GM23338 (cell line): ENCODE measurements around the gene C1orf115. TPM values are rescaled to one million over a fixed set of nuclear protein-coding genes. Genes with fewer than 3 reads are reported as not detected.

Experiments
- ATAC-seq: fragments of 200-7000 bp; cut with Tn5 transposase; 3 replicates; pipeline ENCODE4 v1.9.1; 2020
- DNase-seq: peaks from one replicate; pipeline ENCODE4 v3.0.0-alpha.2; 2015; ENCODE audit warnings: low spot score
- H2AFZ ChIP-seq: fragments of 200-600 bp; sonication (generic); 2 replicates; pipeline ENCODE4 v1.8.0; 2016; ENCODE audit warnings: antibody characterized with exemption, mild to moderate bottlenecking, moderate library complexity
- H3F3A ChIP-seq: fragments of 200-600 bp; sonication (generic); replicated peaks from 2 replicates; pipeline ENCODE4 v1.8.0; 2017; ENCODE audit warnings: antibody characterized with exemption, mixed run types, low read depth
- H3K27ac ChIP-seq: fragments of 200-600 bp; sonication (generic); 2 replicates; pipeline ENCODE4 v1.6.1; 2016; ENCODE audit warnings: low read depth
- H3K27me3 ChIP-seq: fragments of 200-600 bp; sonication (generic); 2 replicates; pipeline ENCODE4 v1.8.0; 2016; ENCODE audit warnings: mild to moderate bottlenecking, mixed run types, moderate library complexity; ENCODE audit not compliant: insufficient read depth
- H3K36me3 ChIP-seq: fragments of 200-600 bp; sonication (generic); 2 replicates; pipeline ENCODE4 v1.8.0; 2016; ENCODE audit warnings: mild to moderate bottlenecking; ENCODE audit not compliant: insufficient read depth
- H3K4me1 ChIP-seq: fragments of 200-600 bp; sonication (generic); 2 replicates; pipeline ENCODE4 v1.8.0; 2016; ENCODE audit warnings: mild to moderate bottlenecking, moderate library complexity; ENCODE audit not compliant: insufficient read depth
- H3K4me2 ChIP-seq: fragments of 200-600 bp; sonication (generic); 2 replicates; pipeline ENCODE4 v1.7.1; 2017; ENCODE audit warnings: mixed run types
- H3K4me3 ChIP-seq: fragments of 200-600 bp; sonication (generic); 2 replicates; pipeline ENCODE4 v1.6.1; 2016; ENCODE audit warnings: mixed run types
- H3K79me2 ChIP-seq: fragments of 200-600 bp; sonication (generic); replicated peaks from 2 replicates; pipeline ENCODE4 v1.8.0; 2017; ENCODE audit warnings: mild to moderate bottlenecking; ENCODE audit not compliant: insufficient read depth
- H3K9me2 ChIP-seq: fragments of 200-600 bp; sonication (generic); 2 replicates; pipeline ENCODE4 v1.8.0; 2017; ENCODE audit not compliant: insufficient read depth
- H4K20me1 ChIP-seq: fragments of 200-600 bp; sonication (generic); replicated peaks from 2 replicates; pipeline ENCODE4 v1.8.0; 2017; ENCODE audit warnings: mild to moderate bottlenecking; ENCODE audit not compliant: insufficient read depth
- H3K27ac Mint-ChIP-seq: 2 replicates; pipeline ENCODE4 v1.8.0; 2020; ENCODE audit warnings: inconsistent platforms, mild to moderate bottlenecking, moderate library complexity, mixed read lengths
- H3K27me3 Mint-ChIP-seq: 3 replicates; pipeline ENCODE4 v1.8.0; 2022; ENCODE audit warnings: low read depth, mild to moderate bottlenecking, moderate library complexity, mixed read lengths, inconsistent platforms; ENCODE audit not compliant: insufficient read depth, poor library complexity
- H3K36me3 Mint-ChIP-seq: 3 replicates; pipeline ENCODE4 v1.8.0; 2021; ENCODE audit warnings: low read depth, mild to moderate bottlenecking, inconsistent platforms, moderate library complexity, mixed read lengths
- H3K4me1 Mint-ChIP-seq: 3 replicates; pipeline ENCODE4 v1.8.0; 2020; ENCODE audit warnings: mild to moderate bottlenecking, inconsistent platforms, mixed read lengths
- H3K4me3 Mint-ChIP-seq: 3 replicates; pipeline ENCODE4 v1.8.0; 2021; ENCODE audit warnings: moderate library complexity, mild to moderate bottlenecking, inconsistent platforms, mixed read lengths
- H3K9me3 Mint-ChIP-seq: 3 replicates; pipeline ENCODE4 v1.8.0; 2020; ENCODE audit warnings: moderate library complexity, mild to moderate bottlenecking, inconsistent platforms, mixed read lengths
- CTCF ChIP-seq, 2 experiments: fragments of 200-600 bp in 1 of 2; sonication (generic) in 1 of 2; conservative IDR thresholded peaks; 2 replicates each; pipeline versions ENCODE4 v1.5.1 to v1.6.1; 2016 to 2017; ENCODE audit warnings: antibody characterized with exemption in 2 of 2, low read depth in 2 of 2, mild to moderate bottlenecking in 2 of 2, moderate library complexity in 1 of 2
- NANOG ChIP-seq: IDR thresholded peaks from 2 replicates; pipeline ENCODE4 v1.6.1; 2016; ENCODE audit warnings: antibody characterized with exemption, borderline replicate concordance
- POLR2AphosphoS5 ChIP-seq: IDR thresholded peaks from 2 replicates; pipeline ENCODE4 v1.6.1; 2016; ENCODE audit warnings: antibody characterized with exemption, low read depth
- ZNF114 ChIP-seq: fragments of 250-450 bp; sonication (Bioruptor Pico); IDR thresholded peaks from 2 replicates; pipeline ENCODE4 v1.5.0; 2020; ENCODE audit warnings: mild to moderate bottlenecking, moderate library complexity
- ZNF331 ChIP-seq: fragments of 250-450 bp; sonication (Bioruptor Pico); IDR thresholded peaks from 2 replicates; pipeline ENCODE4 v1.5.0; 2020; ENCODE audit warnings: low read depth, mild to moderate bottlenecking, moderate library complexity
- ZNF462 ChIP-seq: fragments of 250-450 bp; sonication (Bioruptor Pico); IDR thresholded peaks from 2 replicates; pipeline ENCODE4 v1.5.0; 2020; ENCODE audit warnings: mild to moderate bottlenecking, moderate library complexity
- polyA plus RNA-seq: library from polyadenylated mRNA; unstranded; fragments of >200 nt; fragmentation: Nextera tagmentation; extraction: Ambion mirVana; gene quantifications from 2 replicates; pipeline ENCODE4 v1.2.1, GENCODE V29; 2016
- total RNA-seq: library from RNA; depleted of rRNA; stranded (reverse); fragments of >200 nt; shearing (Covaris generic); gene quantifications from 2 replicates; pipeline ENCODE4 v1.2.3, GENCODE V29; 2014

Gene C1orf115
- total and polyA plus RNA-seq, 2 experiments from 2014 or later, result 2.5 to 6.0 TPM

GRCh38 chr1:220684890-220685289 is 5.3 kb upstream of the C1orf115 start (continued):
- TF ChIP-seq ZNF462 (CRISPR knock-in tag) (no peak), NANOG (no peak), POLR2AphosphoS5 (no peak)

- Histone ChIP-seq H3K27me3 (peaks cover 12% of the 10 kb centered on the region), H3K4me1 (no peaks in the 10 kb centered on the region), H3K27ac (no peak overlapping the region), H3K36me3 (no peaks in the 10 kb centered on the region), H3K79me2 (no peaks in the 10 kb centered on the region), H3F3A (no peaks in the 10 kb centered on the region), H3K4me3 (no peak overlapping the region), H3K9me2 (no peaks in the 10 kb centered on the region), H4K20me1 (no peaks in the 10 kb centered on the region), H2AFZ (no peak overlapping the region), H3K4me2 (no peak overlapping the region)
- H3K36me3 Mint-ChIP-seq, result no peaks in the 10 kb centered on the region
- H3K4me3 Mint-ChIP-seq, result no peak overlapping the region
- peaks cover 6% of the 10 kb centered on the region for H3K27me3 Mint-ChIP-seq
- no peak overlapping the region for H3K27ac Mint-ChIP-seq
- DNase-seq (peak; percentile 66), ATAC-seq (peak; percentile 27)
- peaks cover 7% of the 10 kb centered on the region; the same call in 2 of the 3 replicates for H3K4me1 Mint-ChIP-seq
- no peaks in the 10 kb centered on the region for H3K9me3 Mint-ChIP-seq
- TF ChIP-seq ZNF331 (CRISPR knock-in tag) (no peak), ZNF462 (CRISPR knock-in tag) (no peak), CTCF (conservative IDR thresholded peaks at IDR 0.05; ENCODE audit: low read depth in 2 of 2) (peak; percentile 10 to 36; a peak in 2 of 4 replicates), ZNF114 (CRISPR knock-in tag) (no peak)
Observed at GRCh38 chr1:220685879-220686278, 4.3 kb upstream of the C1orf115 start.
